ENCODE results near the gene ATP6V0E2. TPM values are rescaled to one million over a fixed set of nuclear protein-coding genes. Genes with fewer than 3 reads are reported as not detected.
"Not testable (repeated sequence)": the region's sequence is repeated elsewhere in the genome, so short reads cannot be mapped to it uniquely, and the experiment has no call there.

ATP6V0E2 gene
- total and polyA plus RNA-seq, 8 donors, result 6.8 to 66.3 (median 16.7) TPM

GRCh38 chr7:149826344-149827088 lies 47.3 kb upstream of the ATP6V0E2 start:
- Histone ChIP-seq H3K4me3 (no peak overlapping the region), H3K27me3 (no peaks in the 10 kb centered on the region), H3K4me1 (no peaks in the 10 kb centered on the region), H3K36me3 (no peaks in the 10 kb centered on the region), H3K27ac (no peak overlapping the region), H3K9me3 (no peaks in the 10 kb centered on the region)
- 71 to 84% methylated on average over 11 to 12 of the region's 12 CpGs for WGBS, 2 donors
- FAIRE-seq (no peak), DNase-seq (peak in 2 of 6 donors; percentile 54 to 65), ATAC-seq (no peak)
- TF ChIP-seq, protein P1, sequence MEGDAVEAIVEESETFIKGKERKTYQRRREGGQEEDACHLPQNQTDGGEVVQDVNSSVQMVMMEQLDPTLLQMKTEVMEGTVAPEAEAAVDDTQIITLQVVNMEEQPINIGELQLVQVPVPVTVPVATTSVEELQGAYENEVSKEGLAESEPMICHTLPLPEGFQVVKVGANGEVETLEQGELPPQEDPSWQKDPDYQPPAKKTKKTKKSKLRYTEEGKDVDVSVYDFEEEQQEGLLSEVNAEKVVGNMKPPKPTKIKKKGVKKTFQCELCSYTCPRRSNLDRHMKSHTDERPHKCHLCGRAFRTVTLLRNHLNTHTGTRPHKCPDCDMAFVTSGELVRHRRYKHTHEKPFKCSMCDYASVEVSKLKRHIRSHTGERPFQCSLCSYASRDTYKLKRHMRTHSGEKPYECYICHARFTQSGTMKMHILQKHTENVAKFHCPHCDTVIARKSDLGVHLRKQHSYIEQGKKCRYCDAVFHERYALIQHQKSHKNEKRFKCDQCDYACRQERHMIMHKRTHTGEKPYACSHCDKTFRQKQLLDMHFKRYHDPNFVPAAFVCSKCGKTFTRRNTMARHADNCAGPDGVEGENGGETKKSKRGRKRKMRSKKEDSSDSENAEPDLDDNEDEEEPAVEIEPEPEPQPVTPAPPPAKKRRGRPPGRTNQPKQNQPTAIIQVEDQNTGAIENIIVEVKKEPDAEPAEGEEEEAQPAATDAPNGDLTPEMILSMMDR (IDR thresholded peaks at IDR 0.05), result no peak
- intact Hi-C loops (cut with DNase I), result no loop called here

DNA sequence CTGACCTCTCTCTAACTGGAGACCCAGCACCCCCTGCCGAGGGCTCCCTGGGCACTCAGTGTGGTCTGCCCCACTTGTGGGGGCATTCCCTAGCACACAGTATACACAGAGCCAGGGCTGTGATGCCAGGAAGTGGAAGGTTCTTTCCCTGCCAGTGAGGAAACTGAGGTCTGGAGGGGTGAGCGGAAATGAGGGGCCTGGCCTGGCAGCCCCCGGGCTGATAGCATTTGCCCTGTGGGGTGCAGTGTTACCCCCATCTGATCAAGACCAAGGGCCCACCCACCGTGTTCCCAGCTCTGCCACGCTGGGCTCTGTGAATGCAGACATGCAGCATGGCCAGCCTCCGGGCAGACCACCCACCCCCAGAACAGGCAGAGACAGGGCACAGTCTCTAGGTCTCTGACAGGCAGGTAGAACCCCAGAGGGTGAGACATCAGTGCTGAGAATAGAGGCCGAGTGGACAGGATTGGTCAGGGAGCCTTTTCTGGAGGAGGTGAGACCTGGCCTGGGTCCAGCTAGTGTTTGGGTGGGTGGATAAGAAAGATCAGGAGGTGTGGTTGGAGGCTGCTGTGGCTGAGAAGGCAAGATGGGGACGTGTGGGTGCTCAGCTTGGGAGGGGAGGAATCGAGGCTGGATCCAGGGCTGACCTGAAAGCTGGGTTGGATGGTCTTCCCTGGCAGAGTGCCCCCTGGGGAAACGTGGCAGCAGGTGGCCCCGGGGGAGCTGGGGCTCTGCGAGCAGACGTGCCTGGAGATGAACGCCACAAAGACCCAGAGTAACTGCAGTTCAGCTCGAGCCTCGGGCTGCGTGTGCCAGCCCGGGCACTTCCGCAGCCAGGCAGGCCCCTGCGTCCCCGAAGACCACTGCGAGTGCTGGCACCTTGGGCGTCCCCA lies 46.4 kb upstream of the ATP6V0E2 start:
- no peaks in the 10 kb centered on the region for H3K9me3 ChIP-seq
- no peak overlapping the region for H3K4me3 ChIP-seq
- ATAC-seq, result no peak
- H3K27ac ChIP-seq, result no peak overlapping the region
- H3K4me1 ChIP-seq, result no peaks in the 10 kb centered on the region
- TF ChIP-seq, protein P1 (IDR thresholded peaks at IDR 0.05), result no peak
- 72 to 81% methylated on average over 23 of the region's 23 CpGs for WGBS, 2 donors
- no peaks in the 10 kb centered on the region for H3K36me3 ChIP-seq
- FAIRE-seq, result no peak
- intact Hi-C loops (cut with DNase I), result no loop called here
- DNase-seq, result peak in 2 of 6 donors; percentile 19 to 43
- H3K27me3 ChIP-seq, result no peaks in the 10 kb centered on the region

DNA sequence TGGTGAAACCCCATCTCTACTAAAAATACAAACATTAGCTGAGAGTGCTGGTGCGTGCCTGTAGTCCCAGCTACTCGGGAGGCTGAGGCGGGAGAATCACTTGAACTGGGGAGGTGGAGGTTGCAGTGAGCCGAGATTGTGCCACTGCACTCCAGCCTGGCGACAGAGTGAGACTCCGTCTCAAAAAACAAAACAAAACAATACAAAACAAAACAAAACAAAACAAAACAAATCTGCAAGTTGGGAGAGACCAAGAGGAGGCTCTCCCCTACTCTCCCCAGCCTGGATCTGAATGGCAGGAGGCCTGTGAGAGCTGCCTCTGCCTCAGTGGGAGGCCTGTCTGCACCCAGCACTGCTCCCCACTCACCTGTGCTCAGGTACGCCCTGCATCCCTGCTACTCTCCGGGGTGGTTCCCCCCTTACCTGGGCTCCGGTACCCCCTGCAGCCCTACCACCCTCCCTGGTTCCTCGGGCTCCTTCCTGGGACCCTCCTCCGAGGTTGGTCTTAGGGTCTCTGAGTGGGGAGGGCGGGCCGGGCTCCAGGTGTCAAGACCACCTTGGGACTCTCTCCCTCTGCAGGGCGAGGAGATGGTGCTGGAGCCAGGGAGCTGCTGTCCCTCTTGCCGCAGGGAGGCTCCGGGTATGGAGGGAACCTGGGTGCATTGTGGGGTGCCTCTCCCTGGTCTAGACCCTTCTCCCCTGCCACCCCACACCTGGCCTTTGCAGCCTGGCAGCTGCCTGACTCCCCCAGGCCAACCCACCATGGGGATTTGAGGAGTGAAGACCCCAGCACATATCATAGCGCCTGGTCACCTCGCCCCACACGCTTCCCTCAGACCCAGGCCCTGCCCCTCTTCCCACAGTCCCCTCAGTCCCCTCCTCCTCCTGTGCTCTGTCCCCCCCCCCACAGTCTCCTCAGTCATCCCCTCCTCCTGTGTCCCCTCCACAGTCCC lies 45.1 kb upstream of the ATP6V0E2 start:
- DNase-seq (peak in 1 of 6 donors; percentile 41), ATAC-seq (no peak), FAIRE-seq (no peak)
- Histone ChIP-seq H3K36me3 (no peaks in the 10 kb centered on the region), H3K27ac (no peak overlapping the region), H3K4me1 (no peaks in the 10 kb centered on the region), H3K27me3 (no peaks in the 10 kb centered on the region), H3K4me3 (no peak overlapping the region), H3K9me3 (no peaks in the 10 kb centered on the region)
- intact Hi-C loops (cut with DNase I), result no loop called here
- TF ChIP-seq, protein P1 (IDR thresholded peaks at IDR 0.05), result no peak
- 79 to 81% methylated on average over 18 to 19 of the region's 19 CpGs for WGBS, 2 donors

- H3K4me3 ChIP-seq; H3K36me3 ChIP-seq; H3K4me1 ChIP-seq; H3K27me3 ChIP-seq; H3K27ac ChIP-seq; ATAC-seq; FAIRE-seq; H3K9me3 ChIP-seq; intact Hi-C loops (cut with DNase I): not testable (repeated sequence)
- DNase-seq, result peak in 1 of 6 donors; percentile 19
- 22 to 36% methylated on average over 1 of the region's 1 CpG for WGBS, 2 donors
Measured at GRCh38 chr7:149830527-149830926, 43.2 kb upstream of the ATP6V0E2 start.
